K562 (cell line): ENCODE data around the gene TAGLN3. TPM values are rescaled to one million over a fixed set of nuclear protein-coding genes. Genes with fewer than 3 reads are reported as not detected.

Experiments
- ATAC-seq: fragments of 200-7000 bp; cut with Tn5 transposase; 3 replicates; pipeline ENCODE4 v1.9.1; 2020; ENCODE audit warnings: moderate library complexity
- BruUV-seq: library from RNA; stranded (reverse); fragments of 400-500 nt; replicated peaks from 2 replicates; lab custom pipeline; 2021; lab: Mats Ljungman, UMichigan
- CTCF ChIA-PET: fragments of 300-600 bp; formaldehyde crosslinking; extraction: SDS; loops from one replicate; lab custom pipeline; 2021; ENCODE audit warnings: low intra/inter-chr PET ratio; lab: Yijun Ruan, JAX
- POLR2A ChIA-PET: fragments of 300-600, 350-650 bp; sonication (Branson Sonifier 250); formaldehyde crosslinking; extraction: SDS; loops from one replicate; lab custom pipeline; 2021; ENCODE audit warnings: antibody characterized with exemption, inconsistent platforms; lab: Yijun Ruan, JAX
- DNase-seq, 4 experiments: peaks; one replicate each; pipeline versions ENCODE4 v3.0.0 to v3.0.0-alpha.2; 2011 to 2018; ENCODE audit warnings: low spot score in 3 of 4, mixed read lengths in 3 of 4; ENCODE audit errors: extremely low read depth in 1 of 4
- FAIRE-seq: peaks from 2 replicates; lab custom pipeline; 2011; peaks lifted over from hg19 to GRCh38; lab: Jason Lieb, UNC
- H2AFZ ChIP-seq: 2 replicates; pipeline ENCODE4 v1.6.0; 2011; ENCODE audit warnings: low read depth, low read length, control low read depth, inconsistent platforms
- H3K27ac ChIP-seq: fragments of 200-600 bp; 3 replicates; pipeline ENCODE4 v1.8.0; 2011; ENCODE audit warnings: low read depth, mild to moderate bottlenecking, control low read depth, inconsistent platforms, low read length, moderate library complexity, mixed read lengths; ENCODE audit errors: extremely low read depth
- H3K27me3 ChIP-seq, 2 experiments: fragments of 300-600 bp in 1 of 2; 2 replicates in 1 of 2; 3 replicates in 1 of 2; pipeline versions ENCODE4 v1.6.0 to v1.8.0; 2011; ENCODE audit warnings: inconsistent platforms in 2 of 2, low read length in 2 of 2, mild to moderate bottlenecking in 1 of 2, mixed read lengths in 1 of 2, moderate library complexity in 1 of 2; ENCODE audit not compliant: control insufficient read depth in 2 of 2, insufficient read depth in 2 of 2
- H3K36me3 ChIP-seq: fragments of 300-600 bp; 3 replicates; pipeline ENCODE4 v1.8.0; 2011; ENCODE audit warnings: mild to moderate bottlenecking, low read length, inconsistent platforms; ENCODE audit not compliant: control insufficient read depth, insufficient read depth
- H3K4me1 ChIP-seq, 2 experiments: fragments of 200-600 bp in 1 of 2; replicated peaks in 1 of 2; 2 replicates in 1 of 2; 3 replicates in 1 of 2; pipeline versions ENCODE4 v1.5.1 to v1.8.0; 2011; ENCODE audit warnings: inconsistent platforms in 2 of 2, low read length in 2 of 2, mild to moderate bottlenecking in 1 of 2, mixed read lengths in 1 of 2, moderate library complexity in 1 of 2; ENCODE audit not compliant: control insufficient read depth in 2 of 2, insufficient read depth in 2 of 2
- H3K4me2 ChIP-seq: 2 replicates; pipeline ENCODE4 v1.6.1; 2011; ENCODE audit warnings: low read length, control low read depth, inconsistent platforms, mixed read lengths; ENCODE audit not compliant: insufficient read depth
- H3K4me3 ChIP-seq: fragments of 200-600 bp; sonication (generic), shearing (Covaris generic); 2 replicates; pipeline ENCODE4 v1.5.1; 2016; ENCODE audit warnings: control low read depth, inconsistent platforms
- H3K79me2 ChIP-seq: fragments of 200-600 bp; 3 replicates; pipeline ENCODE4 v1.8.0; 2011; ENCODE audit warnings: low read length, inconsistent platforms; ENCODE audit not compliant: control insufficient read depth, insufficient read depth
- H3K9ac ChIP-seq, 2 experiments: 2 replicates each; pipeline versions ENCODE4 v1.6.0 to v1.6.1; 2011; ENCODE audit warnings: low read depth in 2 of 2, low read length in 2 of 2, control low read depth in 1 of 2, inconsistent platforms in 1 of 2, mild to moderate bottlenecking in 1 of 2, mixed read lengths in 1 of 2; ENCODE audit not compliant: insufficient read depth in 1 of 2
- H3K9me1 ChIP-seq: one replicate; pipeline ENCODE4 v1.6.0; 2011; ENCODE audit warnings: inconsistent platforms, mild to moderate bottlenecking, low read length, moderate library complexity; ENCODE audit not compliant: control insufficient read depth, insufficient read depth
- H3K9me3 ChIP-seq: replicated peaks from 2 replicates; pipeline ENCODE4 v1.5.1; 2011; ENCODE audit warnings: low read depth, low read length, inconsistent platforms; ENCODE audit not compliant: control insufficient read depth, insufficient read depth
- H4K20me1 ChIP-seq: replicated peaks from 2 replicates; pipeline ENCODE4 v1.6.1; 2011; ENCODE audit warnings: low read length, inconsistent platforms, mixed read lengths; ENCODE audit not compliant: control insufficient read depth, insufficient read depth
- CREB1 ChIP-seq, 2 experiments: sonication (generic) in 1 of 2; formaldehyde crosslinking in 1 of 2; IDR thresholded peaks; 2 replicates each; pipeline versions ENCODE4 v1.6.1 to v1.8.0; 2012 to 2022; ENCODE audit warnings: inconsistent platforms in 1 of 2, mild to moderate bottlenecking in 1 of 2, missing genetic modification reagents in 1 of 2, moderate library complexity in 1 of 2
- NR3C1 ChIP-seq: sonication (generic); formaldehyde crosslinking; IDR thresholded peaks from 2 replicates; pipeline ENCODE4 v1.8.1; 2022; ENCODE audit warnings: missing genetic modification reagents
- SLC30A9 ChIP-seq: fragments of 250-450 bp; sonication (Bioruptor Pico); IDR thresholded peaks from 2 replicates; pipeline ENCODE4 v1.8.0; 2022; ENCODE audit warnings: mild to moderate bottlenecking, moderate library complexity
- WGBS: fragments of 100-300 bp; shearing (Covaris generic); methylation state at CpG from one replicate; pipeline ENCODE4 v1.1.6; 2016; ENCODE audit warnings: low coverage, mixed read lengths; ENCODE audit not compliant: insufficient coverage; ENCODE audit errors: missing lambda C conversion rate; 5-methylcytosine and 5-hydroxymethylcytosine counted together
- in situ Hi-C: fragments of 300-500 bp; cut with MboI; formaldehyde crosslinking; loops from 4 replicates; pipeline ENCODE4 v1.15.0; 2018; ENCODE audit warnings: inconsistent platforms, mixed read lengths
- intact Hi-C: fragments of 100-400 bp; cut with micrococcal nuclease; formaldehyde crosslinking; loops from 2 replicates; pipeline ENCODE4 v1.14.2; 2022
- polyA plus RNA-seq, 8 experiments: library from polyadenylated mRNA; depleted of rRNA in 4 of 8; stranded (reverse) in 5 of 8; unstranded in 3 of 8; fragments of >200 nt; fragmentation: Nextera tagmentation in 2 of 8; fragmentation: Illumina TruSeq in 1 of 8; extraction: Ambion mirVana in 2 of 8; extraction: Trizol in 1 of 8; gene quantifications; 2 replicates each; pipeline versions ENCODE4 v1.2.1 to v1.2.3, GENCODE V29; 2011 to 2014; ENCODE audit warnings: inconsistent platforms in 1 of 8, missing spikeins in 1 of 8
- total RNA-seq, 7 experiments: library from RNA; depleted of rRNA in 6 of 7; stranded (reverse); fragments of >200 nt in 6 of 7; fragmentation: Illumina TruSeq in 2 of 7; extraction: Trizol in 2 of 7; gene quantifications; 2 replicates each; pipeline versions ENCODE4 v1.2.1 to v1.2.3, GENCODE V29; 2011 to 2021; ENCODE audit warnings: low replicate concordance in 1 of 7
- TF ChIP-seq, protein P1 (sequence below): sonication (generic); formaldehyde crosslinking; IDR thresholded peaks from 2 replicates; pipeline ENCODE4 v1.8.0; 2022; ENCODE audit warnings: missing genetic modification reagents, mild to moderate bottlenecking, moderate library complexity, borderline replicate concordance
- TF ChIP-seq, protein P2 (sequence below), 3 experiments: fragments of 200-800 bp in 1 of 3; fragments of 250-450 bp in 1 of 3; fragments of 450-650 bp in 1 of 3; sonication (Bioruptor Pico) in 1 of 3; sonication (Bioruptor generic) in 1 of 3; formaldehyde crosslinking in 1 of 3; IDR thresholded peaks; 2 replicates each; pipeline versions ENCODE4 v1.6.1 to v1.8.0; 2016 to 2022; ENCODE audit warnings: mild to moderate bottlenecking in 2 of 3, missing genetic modification characterization in 2 of 3, missing compliant biosample characterization in 1 of 3, moderate library complexity in 1 of 3
- TF ChIP-seq, protein P3 (sequence below): sonication (generic); formaldehyde crosslinking; IDR thresholded peaks from 2 replicates; pipeline ENCODE4 v1.8.0; 2022; ENCODE audit warnings: mild to moderate bottlenecking, missing genetic modification reagents

TAGLN3 gene
- total and polyA plus RNA-seq, 9 of the 15 experiments (the other 6 are each of a cell fraction or from before 2014, with no cell fraction given), result 0.06 TPM; not detected in 7

DNA sequence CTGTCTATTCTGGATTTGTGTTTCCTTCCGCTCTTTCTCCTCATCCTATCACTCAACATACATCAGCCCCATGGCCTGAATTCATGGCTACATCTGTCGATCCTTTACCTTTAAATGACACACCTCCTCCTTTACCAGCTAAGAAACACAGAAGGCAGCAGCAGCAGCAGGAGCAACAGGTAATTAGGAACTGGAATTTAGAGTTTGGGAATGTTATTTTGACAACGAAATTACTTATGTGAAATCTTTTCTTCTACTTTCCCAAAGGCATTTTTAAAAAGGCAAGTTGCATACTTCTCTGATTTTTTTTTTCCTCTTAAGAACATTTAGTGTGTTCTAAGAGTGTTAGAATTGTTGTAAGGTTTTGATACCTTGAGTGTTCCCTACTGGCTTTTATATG, 49.0 kb upstream of the TAGLN3 start (continued):
- TF ChIP-seq, protein P1, sequence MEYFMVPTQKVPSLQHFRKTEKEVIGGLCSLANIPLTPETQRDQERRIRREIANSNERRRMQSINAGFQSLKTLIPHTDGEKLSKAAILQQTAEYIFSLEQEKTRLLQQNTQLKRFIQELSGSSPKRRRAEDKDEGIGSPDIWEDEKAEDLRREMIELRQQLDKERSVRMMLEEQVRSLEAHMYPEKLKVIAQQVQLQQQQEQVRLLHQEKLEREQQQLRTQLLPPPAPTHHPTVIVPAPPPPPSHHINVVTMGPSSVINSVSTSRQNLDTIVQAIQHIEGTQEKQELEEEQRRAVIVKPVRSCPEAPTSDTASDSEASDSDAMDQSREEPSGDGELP (CRISPR knock-in tag), result no peak
- TF ChIP-seq SLC30A9 (no peak), NR3C1 (CRISPR knock-in tag) (no peak)
- TF ChIP-seq, protein P2, sequence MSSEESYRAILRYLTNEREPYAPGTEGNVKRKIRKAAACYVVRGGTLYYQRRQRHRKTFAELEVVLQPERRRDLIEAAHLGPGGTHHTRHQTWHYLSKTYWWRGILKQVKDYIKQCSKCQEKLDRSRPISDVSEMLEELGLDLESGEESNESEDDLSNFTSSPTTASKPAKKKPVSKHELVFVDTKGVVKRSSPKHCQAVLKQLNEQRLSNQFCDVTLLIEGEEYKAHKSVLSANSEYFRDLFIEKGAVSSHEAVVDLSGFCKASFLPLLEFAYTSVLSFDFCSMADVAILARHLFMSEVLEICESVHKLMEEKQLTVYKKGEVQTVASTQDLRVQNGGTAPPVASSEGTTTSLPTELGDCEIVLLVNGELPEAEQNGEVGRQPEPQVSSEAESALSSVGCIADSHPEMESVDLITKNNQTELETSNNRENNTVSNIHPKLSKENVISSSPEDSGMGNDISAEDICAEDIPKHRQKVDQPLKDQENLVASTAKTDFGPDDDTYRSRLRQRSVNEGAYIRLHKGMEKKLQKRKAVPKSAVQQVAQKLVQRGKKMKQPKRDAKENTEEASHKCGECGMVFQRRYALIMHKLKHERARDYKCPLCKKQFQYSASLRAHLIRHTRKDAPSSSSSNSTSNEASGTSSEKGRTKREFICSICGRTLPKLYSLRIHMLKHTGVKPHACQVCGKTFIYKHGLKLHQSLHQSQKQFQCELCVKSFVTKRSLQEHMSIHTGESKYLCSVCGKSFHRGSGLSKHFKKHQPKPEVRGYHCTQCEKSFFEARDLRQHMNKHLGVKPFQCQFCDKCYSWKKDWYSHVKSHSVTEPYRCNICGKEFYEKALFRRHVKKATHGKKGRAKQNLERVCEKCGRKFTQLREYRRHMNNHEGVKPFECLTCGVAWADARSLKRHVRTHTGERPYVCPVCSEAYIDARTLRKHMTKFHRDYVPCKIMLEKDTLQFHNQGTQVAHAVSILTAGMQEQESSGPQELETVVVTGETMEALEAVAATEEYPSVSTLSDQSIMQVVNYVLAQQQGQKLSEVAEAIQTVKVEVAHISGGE (CRISPR knock-in tag; IDR thresholded peaks at IDR 0.05), result no peak

- in situ Hi-C loops, result no loop called here
- H3K36me3 ChIP-seq, result no peaks in the 10 kb centered on the region
- no peak overlapping the region for H2AFZ ChIP-seq
- CTCF ChIA-PET, result no interaction called here
- no peaks in the 10 kb centered on the region for H3K79me2 ChIP-seq
- H3K4me2 ChIP-seq, result no peak overlapping the region
- POLR2A ChIA-PET, result no interaction called here
- H3K27me3 ChIP-seq, result peaks cover 0 to 6% of the 10 kb centered on the region in 2 experiments; a peak in 1 of 5 replicates
- no peak for ATAC-seq
- no peaks in the 10 kb centered on the region for H3K9me3 ChIP-seq
- H3K4me3 ChIP-seq, result no peak overlapping the region
- H3K27ac ChIP-seq, result no peak overlapping the region
- H3K4me1 ChIP-seq, result no peaks in the 10 kb centered on the region
- no peaks in the 10 kb centered on the region for H4K20me1 ChIP-seq
- no peaks in the 10 kb centered on the region for H3K9me1 ChIP-seq
- DNase-seq, result no peak
- BruUV-seq, result no TSS peak
- intact Hi-C loops, result no loop called here
- no peak for FAIRE-seq
- no peak overlapping the region for H3K9ac ChIP-seq
- TF ChIP-seq, protein P3, sequence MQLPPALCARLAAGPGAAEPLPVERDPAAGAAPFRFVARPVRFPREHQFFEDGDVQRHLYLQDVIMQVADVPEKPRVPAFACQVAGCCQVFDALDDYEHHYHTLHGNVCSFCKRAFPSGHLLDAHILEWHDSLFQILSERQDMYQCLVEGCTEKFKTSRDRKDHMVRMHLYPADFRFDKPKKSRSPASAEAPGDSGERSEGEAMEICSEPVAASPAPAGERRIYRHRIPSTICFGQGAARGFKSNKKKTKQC (CRISPR knock-in tag), result no peak
- TF ChIP-seq CREB1 (IDR thresholded peaks at IDR 0.05) (no peak), CREB1 (CRISPR knock-in tag; IDR thresholded peaks at IDR 0.05) (no peak)
- 14% methylated on average over 2 of the region's 2 CpGs for WGBS
These were observed 47.7 kb upstream of the TAGLN3 start for GRCh38 chr3:111951032-111951431.
